Progenitor cell of endocrine pancreas (in vitro differentiated cells): ENCODE measurements around the gene ARID1B. TPM values are rescaled to one million over a fixed set of nuclear protein-coding genes. Genes with fewer than 3 reads are reported as not detected.
A peak's percentile ranks its signal among the peaks of the same experiment; 100 is the strongest.

ENCODE experiments used
- DNase-seq: peaks from one replicate; pipeline ENCODE4 v3.0.0; 2021; ENCODE audit warnings: low spot score; ENCODE audit not compliant: unreplicated experiment
- H3K27ac Mint-ChIP-seq: 2 replicates; pipeline ENCODE4 v1.8.0; 2021; ENCODE audit warnings: mild to moderate bottlenecking, moderate library complexity, mixed read lengths
- H3K27me3 Mint-ChIP-seq: 2 replicates; pipeline ENCODE4 v1.8.0; 2021; ENCODE audit warnings: mixed read lengths
- H3K36me3 Mint-ChIP-seq: 2 replicates; pipeline ENCODE4 v1.8.0; 2022; ENCODE audit warnings: mixed read lengths; ENCODE audit not compliant: insufficient read depth
- H3K4me1 Mint-ChIP-seq: 2 replicates; pipeline ENCODE4 v1.8.0; 2021; ENCODE audit warnings: low read depth, mixed read lengths
- H3K4me3 Mint-ChIP-seq: 2 replicates; pipeline ENCODE4 v1.8.0; 2021; ENCODE audit warnings: low read depth, mild to moderate bottlenecking, moderate library complexity, mixed read lengths
- H3K9me3 Mint-ChIP-seq: 2 replicates; pipeline ENCODE4 v1.8.0; 2021; ENCODE audit warnings: low read depth, mixed read lengths
- CTCF ChIP-seq: fragments of 200-600 bp; sonication (generic); IDR thresholded peaks from one replicate; pipeline ENCODE4 v1.5.0; 2021; ENCODE audit warnings: antibody characterized with exemption, mild to moderate bottlenecking; ENCODE audit not compliant: unreplicated experiment
- total RNA-seq: library from RNA; stranded (reverse); gene quantifications from 2 replicates; pipeline ENCODE4 v1.2.1, GENCODE V29; 2021

Gene ARID1B
- total RNA-seq, 1 donor from 2014 or later, result 152 TPM

GRCh38 chr6:156806155-156806554 is 29.0 kb downstream of the ARID1B start:
- H3K4me3 Mint-ChIP-seq, result no peak overlapping the region

GRCh38 chr6:156807028-156807427 is 29.9 kb downstream of the ARID1B start:
- Mint-ChIP-seq H3K27ac (no peak overlapping the region), H3K36me3 (peaks cover 1% of the 10 kb centered on the region), H3K4me3 (no peak overlapping the region), H3K4me1 (peaks cover 25% of the 10 kb centered on the region), H3K9me3 (peaks cover 6% of the 10 kb centered on the region), H3K27me3 (no peaks in the 10 kb centered on the region)
- no peak for TF ChIP-seq CTCF
- no peak for DNase-seq

More at GRCh38 chr6:156806155-156806554, 29.0 kb downstream of the ARID1B start:
- DNase-seq, result no peak
- no peak overlapping the region for H3K27ac Mint-ChIP-seq
- no peaks in the 10 kb centered on the region for H3K27me3 Mint-ChIP-seq
- H3K9me3 Mint-ChIP-seq, result peaks cover 6% of the 10 kb centered on the region
- TF ChIP-seq CTCF, result no peak
- peaks cover 1% of the 10 kb centered on the region for H3K36me3 Mint-ChIP-seq
- H3K4me1 Mint-ChIP-seq, result peaks cover 31% of the 10 kb centered on the region

- Mint-ChIP-seq H3K27me3 (no peaks in the 10 kb centered on the region), H3K4me3 (no peak overlapping the region), H3K9me3 (peaks cover 6% of the 10 kb centered on the region), H3K27ac (peak overlapping the region; percentile 7), H3K4me1 (peaks cover 24% of the 10 kb centered on the region), H3K36me3 (peaks cover 1% of the 10 kb centered on the region)
- no peak for DNase-seq
- TF ChIP-seq CTCF, result no peak
These were observed 30.6 kb downstream of the ARID1B start for GRCh38 chr6:156807795-156808194.

GRCh38 chr6:156808287-156808686 is 31.1 kb downstream of the ARID1B start:
- no peak overlapping the region for H3K4me3 Mint-ChIP-seq
- no peak for TF ChIP-seq CTCF
- peaks cover 23% of the 10 kb centered on the region for H3K4me1 Mint-ChIP-seq
- peaks cover 6% of the 10 kb centered on the region for H3K9me3 Mint-ChIP-seq
- H3K27ac Mint-ChIP-seq, result no peak overlapping the region
- H3K36me3 Mint-ChIP-seq, result peaks cover 1% of the 10 kb centered on the region
- no peak for DNase-seq
- no peaks in the 10 kb centered on the region for H3K27me3 Mint-ChIP-seq

- DNase-seq, result no peak
- H3K4me3 Mint-ChIP-seq, result no peak overlapping the region
- peaks cover 22% of the 10 kb centered on the region for H3K4me1 Mint-ChIP-seq
- no peak for TF ChIP-seq CTCF
- H3K9me3 Mint-ChIP-seq, result peaks cover 3% of the 10 kb centered on the region
- peaks cover 1% of the 10 kb centered on the region for H3K36me3 Mint-ChIP-seq
- H3K27me3 Mint-ChIP-seq, result no peaks in the 10 kb centered on the region
- no peak overlapping the region for H3K27ac Mint-ChIP-seq
These were observed 31.9 kb downstream of the ARID1B start for GRCh38 chr6:156809034-156809433.
